Astrocyte of the hippocampus (primary cell): Measurements from ENCODE around the gene IQGAP3.
"Not testable (repeated sequence)": the region's sequence is repeated elsewhere in the genome, so short reads cannot be mapped to it uniquely, and the experiment has no call there.

Experiments used
- DNase-seq: peaks from one replicate; pipeline ENCODE4 v3.0.0; 2011; ENCODE audit warnings: low read depth, low spot score

IQGAP3 gene

GRCh38 chr1:156574039-156574633 lies 1.8 kb upstream of the IQGAP3 start:
- no peak for DNase-seq

GRCh38 chr1:156572663-156573018 lies 276 bp upstream of the IQGAP3 start:
- DNase-seq, result no peak

- DNase-seq, result peak; percentile 82
Measured at GRCh38 chr1:156571261-156571852, 1.0 kb downstream of the IQGAP3 start.

- no peak for DNase-seq
Measured at GRCh38 chr1:156566436-156566835, 5.9 kb downstream of the IQGAP3 start.

GRCh38 chr1:156565519-156565918 lies 6.8 kb downstream of the IQGAP3 start:
- DNase-seq, result no peak

GRCh38 chr1:156560585-156561163 lies 11.7 kb downstream of the IQGAP3 start:
- no peak for DNase-seq

GRCh38 chr1:156559797-156560385 lies 12.5 kb downstream of the IQGAP3 start:
- no peak for DNase-seq

GRCh38 chr1:156559086-156559796 lies 13.1 kb downstream of the IQGAP3 start:
- no peak for DNase-seq

GRCh38 chr1:156556354-156556753 lies 16.0 kb downstream of the IQGAP3 start:
- no peak for DNase-seq

- no peak for DNase-seq
Measured at GRCh38 chr1:156555715-156556114, 16.6 kb downstream of the IQGAP3 start.

- DNase-seq, result no peak
Measured at GRCh38 chr1:156554971-156555370, 17.4 kb downstream of the IQGAP3 start.

GRCh38 chr1:156553860-156554485 lies 18.4 kb downstream of the IQGAP3 start:
- no peak for DNase-seq

- DNase-seq, result not testable (repeated sequence)
Measured at GRCh38 chr1:156552937-156553336, 19.4 kb downstream of the IQGAP3 start.

- no peak for DNase-seq
Measured at GRCh38 chr1:156552518-156552917, 19.8 kb downstream of the IQGAP3 start.

GRCh38 chr1:156551869-156552268 lies 20.5 kb downstream of the IQGAP3 start:
- DNase-seq, result no peak

GRCh38 chr1:156551066-156551643 lies 21.2 kb downstream of the IQGAP3 start:
- DNase-seq, result no peak

- no peak for DNase-seq
Measured at GRCh38 chr1:156550346-156550745, 22.0 kb downstream of the IQGAP3 start.

GRCh38 chr1:156549831-156550230 lies 22.5 kb downstream of the IQGAP3 start:
- DNase-seq, result no peak

- no peak for DNase-seq
Measured at GRCh38 chr1:156549390-156549789, 23.0 kb downstream of the IQGAP3 start.

- DNase-seq, result no peak
Measured at GRCh38 chr1:156547982-156548381, 24.4 kb downstream of the IQGAP3 start.

GRCh38 chr1:156547434-156547833 lies 24.9 kb downstream of the IQGAP3 start:
- DNase-seq, result no peak

GRCh38 chr1:156546267-156546666 lies 26.1 kb downstream of the IQGAP3 start:
- DNase-seq, result no peak
